Stimulated activated CD8-positive, alpha-beta memory T cell treated with anti-CD3 and anti-CD28 coated beads, Interleukin-2, amount 100 ng/mL, for 48 hours (primary cell): ENCODE data around the gene C10orf71.

Source experiments
- DNase-seq, 2 donors: peaks; one replicate each; pipeline ENCODE4 v3.0.0-alpha.2; 2020; ENCODE audit warnings: low read depth in 2 of 2

C10orf71 gene

GRCh38 chr10:49361178-49361554, 62.2 kb downstream of the C10orf71 start:
- no peak for DNase-seq

DNA sequence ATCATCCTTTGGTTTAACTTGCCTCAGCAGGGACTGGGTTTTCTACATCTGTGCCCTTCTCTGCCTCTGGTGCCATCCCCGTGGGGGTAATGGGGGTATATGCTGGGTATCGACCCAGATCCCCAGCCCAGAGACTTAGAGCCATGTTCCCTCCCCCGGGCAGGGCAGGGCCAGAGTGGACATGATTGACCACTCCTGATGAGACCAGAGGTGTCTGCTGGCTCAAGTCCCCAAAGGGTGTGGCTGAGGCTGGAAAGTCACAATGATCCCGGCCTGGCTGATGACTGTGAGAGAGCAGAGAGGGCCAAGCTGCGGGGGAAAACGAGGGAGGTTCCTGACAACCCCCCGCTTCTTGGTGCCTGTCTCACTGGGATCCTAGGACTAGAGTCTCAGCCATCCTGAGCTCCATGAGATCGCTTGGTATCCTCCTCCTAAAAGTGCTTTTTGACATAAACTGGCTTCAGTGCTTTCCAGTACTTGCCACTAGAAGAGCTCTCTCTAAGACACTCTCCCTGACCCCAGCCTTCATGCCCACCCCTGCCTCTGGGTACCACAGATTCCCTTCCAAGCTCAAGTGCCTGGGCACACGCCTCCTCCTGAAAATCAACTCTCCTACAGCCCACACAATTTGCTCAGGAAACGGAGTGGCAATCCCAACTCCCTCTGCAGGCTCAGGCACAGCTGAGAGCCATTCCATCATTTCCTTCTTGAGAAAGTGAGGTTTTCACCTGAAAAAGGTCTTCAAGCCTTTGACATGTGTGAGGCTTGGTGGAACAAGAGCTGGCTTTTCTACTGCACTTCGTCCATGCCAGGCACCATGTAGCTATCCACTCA, 63.0 kb downstream of the C10orf71 start:
- no peak for DNase-seq

GRCh38 chr10:49362596-49363260, 63.8 kb downstream of the C10orf71 start:
- DNase-seq: no peak

GRCh38 chr10:49363309-49364031, 64.5 kb downstream of the C10orf71 start:
- DNase-seq: no peak

DNA sequence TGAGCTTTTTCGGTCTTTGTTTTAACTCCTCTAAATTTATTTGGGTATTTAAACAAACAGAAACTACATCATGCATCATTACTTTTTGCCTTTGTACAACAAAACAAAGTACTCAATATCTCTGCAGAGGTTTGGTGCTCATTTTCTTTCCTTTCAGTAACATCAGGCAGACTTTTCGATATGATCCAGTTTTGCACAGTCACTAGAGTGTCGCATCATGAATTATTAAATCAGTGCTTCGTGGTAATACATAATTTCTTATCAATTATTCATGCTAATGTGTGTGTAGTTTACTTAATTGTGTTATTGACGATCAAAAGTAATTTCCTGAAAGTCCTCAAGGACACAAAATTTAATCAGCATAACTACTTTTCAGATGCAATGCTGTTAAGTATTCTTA, 65.1 kb downstream of the C10orf71 start:
- no peak for DNase-seq

DNA sequence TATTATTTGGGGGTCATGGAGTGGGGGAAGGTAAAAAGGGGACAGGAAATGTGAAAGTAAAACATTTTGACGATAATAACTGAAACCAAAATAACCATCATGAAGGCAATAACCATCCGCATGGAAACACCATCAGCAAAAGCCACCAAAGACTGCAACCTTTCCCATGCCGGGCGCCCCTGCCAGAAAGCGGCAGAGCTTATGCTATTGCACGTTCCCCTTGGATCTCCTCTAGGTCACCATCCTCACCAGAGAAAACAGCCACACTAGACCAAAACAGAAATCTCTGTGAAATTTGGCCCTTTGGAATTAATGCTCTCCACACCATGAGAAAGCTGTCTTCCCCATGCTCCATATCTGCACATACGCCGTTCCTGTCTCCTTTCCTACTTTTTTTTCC, 65.8 kb downstream of the C10orf71 start:
- no peak for DNase-seq

- DNase-seq: no peak
Measured at GRCh38 chr10:49365275-49365674, 66.3 kb downstream of the C10orf71 start.

GRCh38 chr10:49365675-49366415, 66.9 kb downstream of the C10orf71 start:
- no peak for DNase-seq

- DNase-seq: no peak
Measured at GRCh38 chr10:49366460-49366859, 67.5 kb downstream of the C10orf71 start.

- no peak for DNase-seq
Measured at GRCh38 chr10:49367600-49367999, 68.6 kb downstream of the C10orf71 start.

DNA sequence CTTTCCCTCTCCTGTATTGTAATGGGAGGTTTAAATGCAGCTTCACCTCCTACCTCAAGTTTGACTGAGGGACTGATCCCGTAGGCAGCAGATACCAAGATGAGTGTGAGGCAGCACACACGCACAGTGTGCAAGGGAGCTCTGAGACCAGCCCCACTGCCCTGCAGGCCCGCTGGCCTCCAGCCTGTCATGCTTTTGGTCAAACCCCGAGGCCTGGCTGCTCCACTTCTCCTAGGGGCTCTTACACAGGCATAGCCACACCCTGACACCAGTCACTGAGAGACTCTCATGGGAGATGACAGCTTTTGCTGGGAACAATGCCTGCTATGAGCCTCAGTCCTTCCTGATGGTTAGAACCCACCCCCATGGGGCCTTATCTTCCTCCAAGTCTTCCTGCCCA, 69.3 kb downstream of the C10orf71 start:
- DNase-seq: no peak

DNA sequence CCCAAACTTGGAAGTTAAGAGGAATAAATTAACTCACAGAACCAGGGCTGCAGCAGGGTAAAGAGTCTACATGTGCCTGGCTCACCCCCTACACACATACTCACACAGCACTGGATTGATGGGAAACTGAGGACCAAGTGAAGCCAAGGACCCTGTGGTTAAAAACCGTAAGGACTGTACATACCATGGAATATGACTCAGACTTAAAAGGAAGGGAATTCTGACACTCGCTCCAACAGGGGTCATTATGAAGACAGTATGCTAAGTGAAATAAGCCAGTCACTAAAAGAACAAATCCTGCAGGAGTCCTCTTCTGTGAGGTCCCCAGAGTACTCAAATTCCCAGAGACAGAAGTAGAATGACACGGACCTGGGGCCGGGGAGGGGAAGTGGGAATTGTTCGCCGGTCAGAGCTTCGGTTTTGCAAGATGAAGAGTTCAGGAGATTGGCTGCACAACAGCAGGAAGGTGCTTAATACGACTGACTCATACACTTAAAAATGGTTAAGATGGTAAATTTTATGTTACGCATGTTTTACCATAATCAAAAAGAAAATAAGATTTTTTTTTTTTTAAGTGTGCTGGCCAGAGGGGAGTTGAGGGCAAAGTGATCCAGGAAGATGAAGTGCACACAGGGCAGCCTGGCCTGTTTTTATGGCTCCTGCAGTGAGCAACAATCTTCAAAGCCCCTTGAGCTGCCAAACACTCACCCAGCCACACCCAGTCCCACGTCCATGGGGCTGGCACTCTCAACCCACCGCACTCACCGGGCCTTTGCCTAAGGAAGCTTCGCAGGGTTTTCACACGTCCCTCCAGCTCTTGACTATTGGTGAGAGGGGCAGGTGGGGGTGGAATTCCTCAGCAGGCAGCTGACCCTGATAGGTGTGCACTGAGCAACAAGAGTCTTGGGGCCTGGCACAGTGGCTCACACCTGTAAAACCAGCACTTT, 70.5 kb downstream of the C10orf71 start:
- no peak for DNase-seq

DNA sequence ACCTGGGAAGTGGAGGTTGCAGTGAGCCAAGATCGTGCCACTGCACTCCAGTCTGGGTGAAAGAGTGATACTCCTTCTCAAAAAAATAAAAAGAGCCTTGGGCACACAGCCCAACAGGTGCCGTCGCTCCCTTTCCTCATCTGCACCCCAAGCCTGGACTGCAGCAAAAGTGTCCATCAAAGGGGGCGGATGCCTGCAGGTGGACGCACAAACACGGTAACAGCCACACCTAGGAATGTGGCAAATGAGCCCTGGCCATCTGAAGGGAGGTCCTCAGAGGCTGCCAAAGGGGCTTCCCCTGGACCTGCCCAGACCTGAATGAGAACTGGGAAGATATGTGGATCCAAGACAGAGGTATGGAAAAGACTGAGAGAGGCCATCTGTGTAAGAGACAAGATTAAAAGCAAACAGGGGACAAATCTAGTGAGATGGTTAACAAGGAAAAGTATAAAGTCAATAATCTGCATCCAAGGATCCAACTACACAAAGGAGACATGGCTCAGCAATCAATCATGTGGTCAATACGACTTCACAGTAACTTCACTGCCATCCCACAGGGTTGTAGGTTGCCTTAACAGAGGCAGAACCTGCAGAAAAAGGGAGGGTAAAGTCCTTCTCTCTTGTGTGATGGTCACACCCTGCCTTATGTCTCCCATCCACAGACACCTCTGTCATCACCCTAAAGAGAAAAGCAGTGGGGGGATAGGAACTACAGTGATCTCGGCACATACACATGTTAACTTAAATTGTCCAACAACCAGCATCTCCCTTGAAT, 71.5 kb downstream of the C10orf71 start:
- DNase-seq: no peak

- DNase-seq: no peak
Measured at GRCh38 chr10:49371967-49372366, 73.0 kb downstream of the C10orf71 start.

DNA sequence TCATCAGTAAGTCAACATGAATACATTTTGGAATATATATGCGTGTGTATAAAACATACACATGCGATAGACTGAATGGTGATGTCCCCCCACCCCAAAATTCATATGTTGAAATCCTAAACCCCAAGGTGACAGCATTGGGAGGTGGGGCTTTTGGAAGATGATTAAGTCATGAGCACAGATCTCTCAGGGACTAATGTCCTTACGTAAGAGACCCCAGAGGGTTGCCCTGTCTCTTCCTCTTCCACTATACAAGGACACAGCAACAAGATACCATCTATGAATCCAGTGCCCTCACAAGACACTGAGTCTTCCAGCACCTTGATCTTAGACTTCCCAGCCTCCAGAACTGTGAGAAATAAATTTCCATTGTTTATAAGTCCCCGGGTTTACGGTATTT, 74.4 kb downstream of the C10orf71 start:
- DNase-seq: no peak

DNA sequence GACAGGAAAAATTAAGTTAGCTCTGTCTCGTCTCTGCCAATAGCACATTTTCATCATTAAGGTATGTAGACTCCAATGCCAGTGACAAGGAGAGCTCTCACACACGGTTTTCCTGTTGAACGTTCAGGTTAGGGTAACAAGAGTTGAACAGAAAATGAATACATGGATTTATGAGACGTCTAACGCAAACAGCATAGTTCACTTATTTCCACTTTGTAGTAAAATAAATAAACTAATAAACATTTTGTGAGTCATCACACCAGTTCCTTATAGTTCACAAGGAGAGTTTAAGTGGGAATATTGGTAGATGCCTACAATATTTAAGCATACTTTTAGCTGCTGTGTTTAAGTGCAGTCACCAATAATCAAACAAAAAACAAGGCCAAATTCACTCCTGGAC, 75.8 kb downstream of the C10orf71 start:
- no peak for DNase-seq

- no peak for DNase-seq
Measured at GRCh38 chr10:49375611-49376010, 76.6 kb downstream of the C10orf71 start.
